SK-N-SH treated with all-trans-retinoic acid at 6 μM for 48 hours (cell line): ENCODE measurements around the gene TUB.

Experiments
- OSR1 ChIP-seq: fragments of 250-450 bp; sonication (Bioruptor Pico); IDR thresholded peaks from 2 replicates; pipeline ENCODE4 v1.8.0; 2022; ENCODE audit warnings: moderate library complexity, mild to moderate bottlenecking, inconsistent platforms
- PATZ1 ChIP-seq: fragments of 250-450 bp; sonication (Bioruptor Pico); IDR thresholded peaks from 2 replicates; pipeline ENCODE4 v1.8.0; 2020; ENCODE audit warnings: mild to moderate bottlenecking, moderate library complexity, borderline replicate concordance
- PPARA ChIP-seq: fragments of 250-450 bp; sonication (Bioruptor Pico); IDR thresholded peaks from 2 replicates; pipeline ENCODE4 v1.5.0; 2020; ENCODE audit warnings: mild to moderate bottlenecking, borderline replicate concordance
- ZNF565 ChIP-seq: fragments of 450-650 bp; formaldehyde crosslinking; conservative IDR thresholded peaks from 2 replicates; pipeline ENCODE4 v1.5.0; 2020; ENCODE audit warnings: low read depth, mild to moderate bottlenecking, moderate library complexity
- ZNF70 ChIP-seq: fragments of 450-650 bp; formaldehyde crosslinking; IDR thresholded peaks from 2 replicates; pipeline ENCODE4 v1.5.0; 2020; ENCODE audit warnings: mild to moderate bottlenecking, moderate library complexity
- TF ChIP-seq, protein P1 (sequence below): fragments of 250-450 bp; sonication (Bioruptor Pico); IDR thresholded peaks from 2 replicates; pipeline ENCODE4 v1.5.1; 2021; ENCODE audit warnings: mild to moderate bottlenecking, moderate library complexity

DNA sequence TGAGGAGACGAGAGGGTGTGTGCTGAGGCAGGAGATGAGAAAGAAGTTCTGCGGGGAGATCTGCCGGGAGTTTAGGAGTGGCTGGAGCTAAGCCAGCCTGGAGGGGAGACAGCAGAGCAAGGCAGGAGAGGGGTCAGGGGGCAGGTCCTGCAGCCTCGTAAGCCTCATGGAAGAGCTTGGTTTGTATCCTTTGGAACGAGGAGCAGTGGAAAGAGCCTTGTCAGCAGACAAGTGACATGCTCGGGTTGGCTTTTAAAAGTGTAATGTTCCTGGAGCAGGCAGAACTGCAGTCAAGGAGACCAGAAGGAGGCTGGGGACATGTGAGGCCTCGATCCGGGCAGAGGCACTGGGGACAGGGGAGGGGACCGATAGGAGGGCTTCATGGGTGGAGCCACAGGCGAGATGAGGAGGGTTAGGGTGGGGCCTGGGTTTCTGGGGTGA is 21.4 kb upstream of the TUB start:
- TF ChIP-seq OSR1 (CRISPR knock-in tag), result no peak
- no peak for TF ChIP-seq ZNF565
- TF ChIP-seq ZNF70 (CRISPR knock-in tag), result no peak
- no peak for TF ChIP-seq PATZ1 (CRISPR knock-in tag)
- TF ChIP-seq, protein P1, sequence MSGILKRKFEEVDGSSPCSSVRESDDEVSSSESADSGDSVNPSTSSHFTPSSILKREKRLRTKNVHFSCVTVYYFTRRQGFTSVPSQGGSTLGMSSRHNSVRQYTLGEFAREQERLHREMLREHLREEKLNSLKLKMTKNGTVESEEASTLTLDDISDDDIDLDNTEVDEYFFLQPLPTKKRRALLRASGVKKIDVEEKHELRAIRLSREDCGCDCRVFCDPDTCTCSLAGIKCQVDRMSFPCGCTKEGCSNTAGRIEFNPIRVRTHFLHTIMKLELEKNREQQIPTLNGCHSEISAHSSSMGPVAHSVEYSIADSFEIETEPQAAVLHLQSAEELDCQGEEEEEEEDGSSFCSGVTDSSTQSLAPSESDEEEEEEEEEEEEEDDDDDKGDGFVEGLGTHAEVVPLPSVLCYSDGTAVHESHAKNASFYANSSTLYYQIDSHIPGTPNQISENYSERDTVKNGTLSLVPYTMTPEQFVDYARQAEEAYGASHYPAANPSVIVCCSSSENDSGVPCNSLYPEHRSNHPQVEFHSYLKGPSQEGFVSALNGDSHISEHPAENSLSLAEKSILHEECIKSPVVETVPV (CRISPR knock-in tag), result no peak
- TF ChIP-seq PPARA, result no peak
